ENCODE data around the gene STXBP5L.
"Not testable (repeated sequence)": the region's sequence is repeated elsewhere in the genome, so short reads cannot be mapped to it uniquely, and the experiment has no call there.

STXBP5L gene

DNA sequence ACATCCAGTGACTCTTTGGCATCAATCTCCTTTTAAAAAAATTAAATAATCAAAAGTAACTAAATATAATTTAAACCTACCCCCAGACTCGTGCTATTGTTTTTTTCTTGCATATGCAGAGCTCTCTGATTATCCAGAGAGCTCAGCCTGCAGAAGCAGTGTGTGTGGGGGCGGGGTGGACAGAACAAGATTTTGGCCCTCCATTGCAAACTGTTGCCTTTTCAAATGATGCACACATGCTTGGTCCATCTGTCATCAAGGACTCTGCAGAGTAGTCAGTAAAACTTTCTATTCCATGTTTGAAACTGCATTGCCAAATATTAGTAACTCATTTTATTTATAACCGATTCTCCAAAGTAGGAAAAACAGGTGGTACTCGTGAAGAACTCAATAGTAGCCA, 28.6 kb upstream of the STXBP5L start:
- TF ChIP-seq, protein P1, sequence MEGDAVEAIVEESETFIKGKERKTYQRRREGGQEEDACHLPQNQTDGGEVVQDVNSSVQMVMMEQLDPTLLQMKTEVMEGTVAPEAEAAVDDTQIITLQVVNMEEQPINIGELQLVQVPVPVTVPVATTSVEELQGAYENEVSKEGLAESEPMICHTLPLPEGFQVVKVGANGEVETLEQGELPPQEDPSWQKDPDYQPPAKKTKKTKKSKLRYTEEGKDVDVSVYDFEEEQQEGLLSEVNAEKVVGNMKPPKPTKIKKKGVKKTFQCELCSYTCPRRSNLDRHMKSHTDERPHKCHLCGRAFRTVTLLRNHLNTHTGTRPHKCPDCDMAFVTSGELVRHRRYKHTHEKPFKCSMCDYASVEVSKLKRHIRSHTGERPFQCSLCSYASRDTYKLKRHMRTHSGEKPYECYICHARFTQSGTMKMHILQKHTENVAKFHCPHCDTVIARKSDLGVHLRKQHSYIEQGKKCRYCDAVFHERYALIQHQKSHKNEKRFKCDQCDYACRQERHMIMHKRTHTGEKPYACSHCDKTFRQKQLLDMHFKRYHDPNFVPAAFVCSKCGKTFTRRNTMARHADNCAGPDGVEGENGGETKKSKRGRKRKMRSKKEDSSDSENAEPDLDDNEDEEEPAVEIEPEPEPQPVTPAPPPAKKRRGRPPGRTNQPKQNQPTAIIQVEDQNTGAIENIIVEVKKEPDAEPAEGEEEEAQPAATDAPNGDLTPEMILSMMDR (IDR thresholded peaks at IDR 0.05) = no peak
- no peaks in the 10 kb centered on the region for H3K27me3 ChIP-seq
- no peaks in the 10 kb centered on the region for H3K4me1 ChIP-seq (ENCODE audit: control insufficient read depth in 1 of 2, insufficient read depth in 1 of 2, low read depth in 1 of 2, low read length in 1 of 2)
- H3K36me3 ChIP-seq = no peaks in the 10 kb centered on the region
- no peaks in the 10 kb centered on the region for H3K9me3 ChIP-seq
- no peak overlapping the region for H3K4me3 ChIP-seq (ENCODE audit: low read depth in 1 of 2, low read length in 1 of 2)
- no peak overlapping the region for H3K27ac ChIP-seq

DNA sequence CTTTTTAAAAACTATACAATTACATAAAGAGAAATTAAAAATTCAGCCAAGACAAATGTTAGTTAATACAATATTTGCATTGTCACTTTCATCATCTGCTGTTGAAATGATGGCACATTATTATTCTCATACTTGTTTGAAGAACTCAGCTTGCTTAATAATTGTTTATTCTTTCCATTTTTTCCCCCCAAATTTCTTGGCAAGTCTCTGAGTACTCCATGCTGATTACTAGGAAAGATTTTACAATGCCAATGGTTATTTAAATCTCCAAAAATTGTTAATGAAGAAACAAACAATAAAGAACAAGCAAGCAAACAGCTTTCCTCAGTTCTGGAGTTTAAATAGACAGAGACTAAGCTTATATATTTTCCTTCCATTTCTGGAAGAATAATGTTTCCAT, 15.1 kb upstream of the STXBP5L start:
- Histone ChIP-seq H3K27me3 (no peaks in the 10 kb centered on the region), H3K27ac (no peak overlapping the region), H3K4me1 (ENCODE audit: control insufficient read depth in 1 of 2, insufficient read depth in 1 of 2, low read depth in 1 of 2, low read length in 1 of 2) (no peaks in the 10 kb centered on the region), H3K36me3 (no peaks in the 10 kb centered on the region), H3K9me3 (no peaks in the 10 kb centered on the region), H3K4me3 (ENCODE audit: low read depth in 1 of 2, low read length in 1 of 2) (no peak overlapping the region)
- TF ChIP-seq, protein P1 (IDR thresholded peaks at IDR 0.05) = no peak

DNA sequence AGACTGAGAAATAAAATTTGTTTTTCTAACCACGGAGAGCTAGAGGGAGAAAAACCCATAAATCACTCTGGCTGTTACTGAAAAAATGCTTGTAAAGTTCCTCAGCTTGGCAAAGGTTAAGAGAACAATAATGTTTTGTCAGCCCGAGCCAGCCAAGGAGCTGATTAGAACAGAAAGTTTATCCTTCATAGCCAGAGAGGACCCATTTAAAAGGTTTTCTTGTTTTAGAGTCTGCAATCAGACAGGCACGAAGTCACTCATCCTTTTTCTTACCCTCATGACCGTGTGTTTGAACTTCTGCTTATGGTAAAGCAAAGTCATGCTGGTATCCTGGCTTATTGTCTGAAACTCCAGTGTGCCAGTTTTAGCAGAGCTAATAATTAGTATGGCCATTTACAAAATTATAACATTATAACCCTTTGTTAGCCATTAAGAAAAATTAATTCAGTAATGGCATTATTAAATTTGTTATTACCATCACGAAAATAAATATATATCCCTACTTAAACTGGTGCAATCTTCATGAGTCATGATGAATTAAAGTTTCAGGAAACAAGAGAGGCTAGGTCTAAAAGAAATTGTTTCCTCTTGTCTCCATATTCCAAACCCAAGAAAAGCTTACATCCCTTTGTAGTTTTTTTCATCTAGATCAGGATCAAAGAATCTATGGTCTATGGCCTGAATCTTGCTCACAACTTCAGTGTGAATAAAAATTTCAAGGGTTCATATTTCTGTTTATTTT, 13.5 kb upstream of the STXBP5L start:
- no peaks in the 10 kb centered on the region for H3K27me3 ChIP-seq
- no peak overlapping the region for H3K27ac ChIP-seq
- TF ChIP-seq, protein P1 (IDR thresholded peaks at IDR 0.05) = no peak
- H3K9me3 ChIP-seq = no peaks in the 10 kb centered on the region
- H3K4me3 ChIP-seq (ENCODE audit: low read depth in 1 of 2, low read length in 1 of 2) = no peak overlapping the region
- H3K4me1 ChIP-seq (ENCODE audit: control insufficient read depth in 1 of 2, insufficient read depth in 1 of 2, low read depth in 1 of 2, low read length in 1 of 2) = no peaks in the 10 kb centered on the region
- H3K36me3 ChIP-seq = no peaks in the 10 kb centered on the region

DNA sequence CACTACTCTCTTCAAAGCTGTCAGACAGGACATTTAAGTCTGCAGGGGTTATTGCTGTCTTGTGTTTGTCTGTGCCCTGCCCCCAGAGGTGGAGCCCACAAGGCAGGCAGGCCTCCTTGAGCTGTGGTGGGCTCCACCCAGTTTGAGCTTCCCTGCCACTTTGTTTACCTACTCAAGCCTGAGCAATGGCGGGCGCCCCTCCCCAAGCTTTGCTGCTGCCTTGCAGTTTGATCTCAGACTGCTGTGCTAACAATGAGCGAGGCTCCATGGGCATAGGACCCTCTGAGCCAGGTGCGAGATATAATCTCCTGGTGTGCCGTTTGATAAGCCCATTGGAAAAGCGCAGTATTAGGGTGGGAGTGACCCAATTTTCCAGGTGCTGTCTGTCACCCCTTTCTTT, 6.3 kb upstream of the STXBP5L start:
- H3K4me1 ChIP-seq (ENCODE audit: control insufficient read depth in 1 of 2, insufficient read depth in 1 of 2, low read depth in 1 of 2, low read length in 1 of 2); H3K9me3 ChIP-seq; H3K4me3 ChIP-seq (ENCODE audit: low read depth in 1 of 2, low read length in 1 of 2); H3K27ac ChIP-seq; H3K36me3 ChIP-seq: not testable (repeated sequence)
- H3K27me3 ChIP-seq = peaks cover 14% of the 10 kb centered on the region

DNA sequence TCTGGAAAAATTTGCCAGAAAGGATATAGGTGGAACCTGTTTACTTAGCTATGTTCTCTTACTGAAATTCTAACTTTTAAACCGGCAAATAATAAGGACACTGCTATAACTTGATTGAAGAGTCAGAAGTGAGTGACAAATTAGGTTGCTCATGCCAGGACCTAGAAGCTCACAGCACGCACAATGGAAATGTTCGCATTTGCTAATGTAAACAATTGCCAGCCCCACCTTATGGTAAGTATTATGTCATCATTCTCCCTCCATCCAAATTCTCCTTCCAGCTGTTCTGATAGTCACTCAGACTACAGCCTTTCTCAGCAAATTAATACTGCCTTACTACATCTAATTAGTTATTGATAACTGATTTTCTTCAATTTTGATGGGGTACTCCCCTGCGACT, 4.8 kb upstream of the STXBP5L start:
- Histone ChIP-seq H3K9me3 (no peaks in the 10 kb centered on the region), H3K4me1 (ENCODE audit: control insufficient read depth in 1 of 2, insufficient read depth in 1 of 2, low read depth in 1 of 2, low read length in 1 of 2) (peaks cover 0 to under 1% of the 10 kb centered on the region in 2 experiments), H3K27ac (no peak overlapping the region), H3K36me3 (no peaks in the 10 kb centered on the region), H3K27me3 (peaks cover 29% of the 10 kb centered on the region), H3K4me3 (ENCODE audit: low read depth in 1 of 2, low read length in 1 of 2) (no peak overlapping the region)
- TF ChIP-seq, protein P1 (IDR thresholded peaks at IDR 0.05) = no peak

DNA sequence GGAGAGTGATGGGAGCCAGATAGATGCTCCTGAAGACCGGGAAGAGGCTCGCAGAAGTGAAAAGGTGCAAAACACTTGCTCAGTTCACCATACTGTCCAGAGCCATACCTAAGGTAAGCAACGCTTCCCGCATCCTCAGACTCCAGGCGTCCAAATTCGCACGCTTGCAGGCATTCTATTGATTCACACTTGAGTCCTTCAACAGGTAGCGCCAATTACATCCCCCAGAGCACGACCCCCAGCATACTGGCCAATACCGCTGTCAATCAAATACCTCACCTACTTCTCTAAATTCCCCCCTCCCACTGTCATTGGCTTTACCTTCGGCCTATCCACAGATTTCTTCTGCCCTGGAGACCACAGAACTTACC, 361 bp upstream of the STXBP5L start:
- peaks cover 4 to 10% of the 10 kb centered on the region in 2 experiments for H3K4me1 ChIP-seq (ENCODE audit: control insufficient read depth in 1 of 2, insufficient read depth in 1 of 2, low read depth in 1 of 2, low read length in 1 of 2)
- no peaks in the 10 kb centered on the region for H3K36me3 ChIP-seq
- TF ChIP-seq, protein P1 (IDR thresholded peaks at IDR 0.05) = no peak
- peaks cover 62% of the 10 kb centered on the region for H3K27me3 ChIP-seq
- H3K9me3 ChIP-seq = no peaks in the 10 kb centered on the region
- no peak overlapping the region for H3K27ac ChIP-seq
- no peak overlapping the region for H3K4me3 ChIP-seq (ENCODE audit: low read depth in 1 of 2, low read length in 1 of 2)

All from neutrophil (primary cell).